Measurements from ENCODE around the gene AOC2. TPM values are rescaled to one million over a fixed set of nuclear protein-coding genes. Genes with fewer than 3 reads are reported as not detected.

AOC2 gene
- total and polyA plus RNA-seq, 2 of the 13 experiments (the other 11 are each of a cell fraction or from before 2014, with no cell fraction given): 1.2 to 3.3 TPM

GRCh38 chr17:42895185-42895555 is 50.8 kb downstream of the AOC2 start (continued):
- no peak for TF ChIP-seq YY1 (IDR thresholded peaks at IDR 0.05; ENCODE audit: insufficient read depth, insufficient replicate concordance, low read depth, low read length)
- no peak for TF ChIP-seq TCF7L2 (IDR thresholded peaks at IDR 0.05; ENCODE audit: low read depth, low read length)
- TF ChIP-seq ZNF274 (CRISPR knock-in tag; IDR thresholded peaks at IDR 0.05): no peak
- TF ChIP-seq TEAD3 (CRISPR knock-in tag; optimal IDR thresholded peaks at IDR 0.05; ENCODE audit: borderline replicate concordance): peak; percentile 11
- no peak for TF ChIP-seq ZFAT (CRISPR knock-in tag; conservative IDR thresholded peaks at IDR 0.05)
- no peak for TF ChIP-seq ZGPAT (CRISPR knock-in tag; IDR thresholded peaks at IDR 0.05)
- TF ChIP-seq ELK4 (CRISPR knock-in tag; IDR thresholded peaks at IDR 0.05; ENCODE audit: borderline replicate concordance): no peak
- TF ChIP-seq ZMYM2 (CRISPR knock-in tag; IDR thresholded peaks at IDR 0.05): no peak
- TF ChIP-seq TARDBP (CRISPR knock-in tag; IDR thresholded peaks at IDR 0.05): no peak
- TF ChIP-seq ZSCAN5A (CRISPR knock-in tag; IDR thresholded peaks at IDR 0.05; ENCODE audit: borderline replicate concordance): no peak
- no peak for TF ChIP-seq SRSF9 (IDR thresholded peaks at IDR 0.05; ENCODE audit: borderline replicate concordance, insufficient read depth, low read depth, low read length, poor library complexity, severe bottlenecking)
- TF ChIP-seq ZNF501 (CRISPR knock-in tag; IDR thresholded peaks at IDR 0.05): 0 out of 2 replicates have a peak, but pooled peaks have one; percentile 35
- TF ChIP-seq BCL6 (CRISPR knock-in tag; IDR thresholded peaks at IDR 0.05): 0 out of 2 replicates have a peak, but pooled peaks have one; percentile 32
- 0 out of 2 replicates have a peak, but pooled peaks have one; percentile 68 for TF ChIP-seq ZNF615 (CRISPR knock-in tag; IDR thresholded peaks at IDR 0.05; ENCODE audit: borderline replicate concordance)
- TF ChIP-seq, protein P1, sequence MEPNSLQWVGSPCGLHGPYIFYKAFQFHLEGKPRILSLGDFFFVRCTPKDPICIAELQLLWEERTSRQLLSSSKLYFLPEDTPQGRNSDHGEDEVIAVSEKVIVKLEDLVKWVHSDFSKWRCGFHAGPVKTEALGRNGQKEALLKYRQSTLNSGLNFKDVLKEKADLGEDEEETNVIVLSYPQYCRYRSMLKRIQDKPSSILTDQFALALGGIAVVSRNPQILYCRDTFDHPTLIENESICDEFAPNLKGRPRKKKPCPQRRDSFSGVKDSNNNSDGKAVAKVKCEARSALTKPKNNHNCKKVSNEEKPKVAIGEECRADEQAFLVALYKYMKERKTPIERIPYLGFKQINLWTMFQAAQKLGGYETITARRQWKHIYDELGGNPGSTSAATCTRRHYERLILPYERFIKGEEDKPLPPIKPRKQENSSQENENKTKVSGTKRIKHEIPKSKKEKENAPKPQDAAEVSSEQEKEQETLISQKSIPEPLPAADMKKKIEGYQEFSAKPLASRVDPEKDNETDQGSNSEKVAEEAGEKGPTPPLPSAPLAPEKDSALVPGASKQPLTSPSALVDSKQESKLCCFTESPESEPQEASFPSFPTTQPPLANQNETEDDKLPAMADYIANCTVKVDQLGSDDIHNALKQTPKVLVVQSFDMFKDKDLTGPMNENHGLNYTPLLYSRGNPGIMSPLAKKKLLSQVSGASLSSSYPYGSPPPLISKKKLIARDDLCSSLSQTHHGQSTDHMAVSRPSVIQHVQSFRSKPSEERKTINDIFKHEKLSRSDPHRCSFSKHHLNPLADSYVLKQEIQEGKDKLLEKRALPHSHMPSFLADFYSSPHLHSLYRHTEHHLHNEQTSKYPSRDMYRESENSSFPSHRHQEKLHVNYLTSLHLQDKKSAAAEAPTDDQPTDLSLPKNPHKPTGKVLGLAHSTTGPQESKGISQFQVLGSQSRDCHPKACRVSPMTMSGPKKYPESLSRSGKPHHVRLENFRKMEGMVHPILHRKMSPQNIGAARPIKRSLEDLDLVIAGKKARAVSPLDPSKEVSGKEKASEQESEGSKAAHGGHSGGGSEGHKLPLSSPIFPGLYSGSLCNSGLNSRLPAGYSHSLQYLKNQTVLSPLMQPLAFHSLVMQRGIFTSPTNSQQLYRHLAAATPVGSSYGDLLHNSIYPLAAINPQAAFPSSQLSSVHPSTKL (CRISPR knock-in tag; IDR thresholded peaks at IDR 0.05): 0 out of 2 replicates have a peak, but pooled peaks have one; percentile 10
- 0 out of 2 replicates have a peak, but pooled peaks have one; percentile 14 for TF ChIP-seq NCOA2 (CRISPR knock-in tag; IDR thresholded peaks at IDR 0.05)
- TF ChIP-seq BRD4 (CRISPR knock-in tag; IDR thresholded peaks at IDR 0.05): no peak
- TF ChIP-seq FOXA1 (IDR thresholded peaks at IDR 0.05): no peak
- no peak for TF ChIP-seq FOXA1 (CRISPR knock-in tag; IDR thresholded peaks at IDR 0.05)
- no peak for TF ChIP-seq TBX3 (IDR thresholded peaks at IDR 0.05; ENCODE audit: borderline replicate concordance)
- no peak for TF ChIP-seq ZNF558 (CRISPR knock-in tag; IDR thresholded peaks at IDR 0.05; ENCODE audit: borderline replicate concordance)
- no peak for TF ChIP-seq TRIM24 (CRISPR knock-in tag; IDR thresholded peaks at IDR 0.05)
- TF ChIP-seq MLLT10 (CRISPR knock-in tag; IDR thresholded peaks at IDR 0.05): no peak
- TF ChIP-seq ZNF335 (CRISPR knock-in tag; IDR thresholded peaks at IDR 0.05): no peak
- TF ChIP-seq GATAD1 (CRISPR knock-in tag; IDR thresholded peaks at IDR 0.05): 0 out of 2 replicates have a peak, but pooled peaks have one; percentile 25

Data from HepG2 (cell line).